Measurements from ENCODE around the gene TRAPPC1. TPM values are rescaled to one million over a fixed set of nuclear protein-coding genes. Genes with fewer than 3 reads are reported as not detected.

TRAPPC1 gene
- total and polyA plus RNA-seq, 2 donors (not counting 3 experiments of a cell fraction or from before 2014, with no cell fraction given): 146 to 250 TPM

GRCh38 chr17:7977805-7978204, 46.1 kb upstream of the TRAPPC1 start:
- intact Hi-C loops (cut with micrococcal nuclease) (no loop called here), dilution Hi-C loops (cut with MboI; ENCODE audit: extremely low pct_ligation_motif_present, low sequenced_read_pairs) (no loop called here)
- Histone ChIP-seq H3K9me1 (replicated peaks; ENCODE audit: control insufficient read depth, extremely low read depth, insufficient read depth, low read length) (no peaks in the 10 kb centered on the region), H3K4me3 (replicated peaks in 1 of 3; ENCODE audit: insufficient read depth in 1 of 3, low read depth in 1 of 3, low read length in 3 of 3) (no peak overlapping the region), H3K9me3 (replicated peaks; ENCODE audit: control insufficient read depth, insufficient read depth, low read length) (peaks cover 6% of the 10 kb centered on the region), H2AFZ (ENCODE audit: low read depth, low read length) (no peak overlapping the region), H3K79me2 (ENCODE audit: control insufficient read depth, insufficient read depth, low read length) (no peaks in the 10 kb centered on the region), H3K27ac (ENCODE audit: insufficient read depth, low read depth, low read length) (no peak overlapping the region), H4K20me1 (replicated peaks; ENCODE audit: control insufficient read depth, extremely low read depth, insufficient read depth, low read length) (no peaks in the 10 kb centered on the region), H3K4me1 (ENCODE audit: control insufficient read depth, extremely low read depth, insufficient read depth, low read length) (peaks cover 4% of the 10 kb centered on the region), H3K9ac (replicated peaks; ENCODE audit: extremely low read depth, insufficient read depth, low read length) (no peak overlapping the region), H3K36me3 (ENCODE audit: control insufficient read depth in 2 of 2, extremely low read depth in 1 of 2, insufficient read depth in 2 of 2, low read length in 2 of 2) (no peaks in the 10 kb centered on the region), H3K27me3 (ENCODE audit: control insufficient read depth in 2 of 2, insufficient read depth in 2 of 2, low read length in 2 of 2) (no peaks in the 10 kb centered on the region), H3K4me2 (ENCODE audit: insufficient read depth, low read length) (no peak overlapping the region)
- POLR2A ChIA-PET: no interaction called here
- CTCF ChIA-PET: interaction anchor here (1.0 to 4.7 kb wide), 3 partner anchors 10 to 12 kb away, joined by 3 to 38 read pairs (median 3); no protein-coding TSS in a partner anchor
- no TSS peak for BruUV-seq (replicated peaks)
- no peak for FAIRE-seq
- TF ChIP-seq POLR2AphosphoS5 (IDR thresholded peaks at IDR 0.05; ENCODE audit: insufficient read depth, low read depth, low read length) (no peak), JUN (IDR thresholded peaks at IDR 0.05; ENCODE audit: borderline replicate concordance, insufficient read depth, insufficient read length, low read depth) (no peak), EZH2 (IDR thresholded peaks at IDR 0.05; ENCODE audit: borderline replicate concordance, low read depth, low read length, severe bottlenecking) (no peak)
- TF ChIP-seq, protein P1, sequence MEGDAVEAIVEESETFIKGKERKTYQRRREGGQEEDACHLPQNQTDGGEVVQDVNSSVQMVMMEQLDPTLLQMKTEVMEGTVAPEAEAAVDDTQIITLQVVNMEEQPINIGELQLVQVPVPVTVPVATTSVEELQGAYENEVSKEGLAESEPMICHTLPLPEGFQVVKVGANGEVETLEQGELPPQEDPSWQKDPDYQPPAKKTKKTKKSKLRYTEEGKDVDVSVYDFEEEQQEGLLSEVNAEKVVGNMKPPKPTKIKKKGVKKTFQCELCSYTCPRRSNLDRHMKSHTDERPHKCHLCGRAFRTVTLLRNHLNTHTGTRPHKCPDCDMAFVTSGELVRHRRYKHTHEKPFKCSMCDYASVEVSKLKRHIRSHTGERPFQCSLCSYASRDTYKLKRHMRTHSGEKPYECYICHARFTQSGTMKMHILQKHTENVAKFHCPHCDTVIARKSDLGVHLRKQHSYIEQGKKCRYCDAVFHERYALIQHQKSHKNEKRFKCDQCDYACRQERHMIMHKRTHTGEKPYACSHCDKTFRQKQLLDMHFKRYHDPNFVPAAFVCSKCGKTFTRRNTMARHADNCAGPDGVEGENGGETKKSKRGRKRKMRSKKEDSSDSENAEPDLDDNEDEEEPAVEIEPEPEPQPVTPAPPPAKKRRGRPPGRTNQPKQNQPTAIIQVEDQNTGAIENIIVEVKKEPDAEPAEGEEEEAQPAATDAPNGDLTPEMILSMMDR (IDR thresholded peaks at IDR 0.05; ENCODE audit: extremely low read depth in 1 of 2, insufficient read depth in 1 of 2, low read depth in 1 of 2, low read length in 2 of 2): no peak
- TF ChIP-seq, protein P2, sequence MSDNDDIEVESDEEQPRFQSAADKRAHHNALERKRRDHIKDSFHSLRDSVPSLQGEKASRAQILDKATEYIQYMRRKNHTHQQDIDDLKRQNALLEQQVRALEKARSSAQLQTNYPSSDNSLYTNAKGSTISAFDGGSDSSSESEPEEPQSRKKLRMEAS (IDR thresholded peaks at IDR 0.05; ENCODE audit: insufficient read depth, insufficient read length): no peak
- no peak for DNase-seq (ENCODE audit: low read depth, low spot score)

GRCh38 chr17:7977039-7977438, 45.3 kb upstream of the TRAPPC1 start:
- CTCF ChIA-PET: interaction anchor here (1.2 kb wide), 1 partner anchor 9 kb away, joined by 3 read pairs; no protein-coding TSS in a partner anchor
- POLR2A ChIA-PET: no interaction called here
- TF ChIP-seq POLR2A (IDR thresholded peaks at IDR 0.05; ENCODE audit: low read depth, low read length): no peak
- TF ChIP-seq, protein P2 (IDR thresholded peaks at IDR 0.05; ENCODE audit: insufficient read depth, insufficient read length): no peak
- TF ChIP-seq, protein P1 (IDR thresholded peaks at IDR 0.05; ENCODE audit: extremely low read depth in 1 of 2, insufficient read depth in 1 of 2, low read depth in 1 of 2, low read length in 2 of 2): no peak
- TF ChIP-seq GATA2 (IDR thresholded peaks at IDR 0.05; ENCODE audit: insufficient read depth, insufficient read length, low read depth, low read length): no peak
- TF ChIP-seq JUN (IDR thresholded peaks at IDR 0.05; ENCODE audit: borderline replicate concordance, insufficient read depth, insufficient read length, low read depth): no peak
- TF ChIP-seq POLR2AphosphoS5 (IDR thresholded peaks at IDR 0.05; ENCODE audit: insufficient read depth, low read depth, low read length): no peak
- TF ChIP-seq EZH2 (IDR thresholded peaks at IDR 0.05; ENCODE audit: borderline replicate concordance, low read depth, low read length, severe bottlenecking): no peak
- DNase-seq (ENCODE audit: low read depth, low spot score) (no peak), FAIRE-seq (no peak)
- H3K9me3 ChIP-seq (replicated peaks; ENCODE audit: control insufficient read depth, insufficient read depth, low read length): peaks cover 6% of the 10 kb centered on the region
- H3K4me2 ChIP-seq (ENCODE audit: insufficient read depth, low read length): no peak overlapping the region
- H3K79me2 ChIP-seq (ENCODE audit: control insufficient read depth, insufficient read depth, low read length): no peaks in the 10 kb centered on the region
- H3K9me1 ChIP-seq (replicated peaks; ENCODE audit: control insufficient read depth, extremely low read depth, insufficient read depth, low read length): no peaks in the 10 kb centered on the region
- peaks cover 0 to 2% of the 10 kb centered on the region in 2 experiments for H3K27me3 ChIP-seq (ENCODE audit: control insufficient read depth in 2 of 2, insufficient read depth in 2 of 2, low read length in 2 of 2)
- dilution Hi-C loops (cut with MboI; ENCODE audit: extremely low pct_ligation_motif_present, low sequenced_read_pairs): no loop called here
- H3K4me1 ChIP-seq (ENCODE audit: control insufficient read depth, extremely low read depth, insufficient read depth, low read length): peaks cover 2% of the 10 kb centered on the region
- intact Hi-C loops (cut with micrococcal nuclease): no loop called here
- H3K9ac ChIP-seq (replicated peaks; ENCODE audit: extremely low read depth, insufficient read depth, low read length): no peak overlapping the region
- H2AFZ ChIP-seq (ENCODE audit: low read depth, low read length): no peak overlapping the region
- H3K4me3 ChIP-seq (replicated peaks in 1 of 3; ENCODE audit: insufficient read depth in 1 of 3, low read depth in 1 of 3, low read length in 3 of 3): no peak overlapping the region
- H4K20me1 ChIP-seq (replicated peaks; ENCODE audit: control insufficient read depth, extremely low read depth, insufficient read depth, low read length): no peaks in the 10 kb centered on the region
- BruUV-seq (replicated peaks): no TSS peak
- no peaks in the 10 kb centered on the region for H3K36me3 ChIP-seq (ENCODE audit: control insufficient read depth in 2 of 2, extremely low read depth in 1 of 2, insufficient read depth in 2 of 2, low read length in 2 of 2)
- H3K27ac ChIP-seq (ENCODE audit: insufficient read depth, low read depth, low read length): no peak overlapping the region

All from endothelial cell of umbilical vein (primary cell).